Skin of body (tissue), 2 donors: ENCODE data around the gene CYLC1. TPM values are rescaled to one million over a fixed set of nuclear protein-coding genes. Genes with fewer than 3 reads are reported as not detected.

ENCODE experiments used
- DNase-seq: peaks from one replicate; lab custom pipeline; 2025; lab: John Stamatoyannopoulos, UW
- total RNA-seq: library from RNA; depleted of rRNA; stranded (reverse); fragments of >200 nt; gene quantifications from one replicate; pipeline ENCODE4 v1.2.3, GENCODE V29; 2014

Gene CYLC1
- not detected for total RNA-seq

DNA sequence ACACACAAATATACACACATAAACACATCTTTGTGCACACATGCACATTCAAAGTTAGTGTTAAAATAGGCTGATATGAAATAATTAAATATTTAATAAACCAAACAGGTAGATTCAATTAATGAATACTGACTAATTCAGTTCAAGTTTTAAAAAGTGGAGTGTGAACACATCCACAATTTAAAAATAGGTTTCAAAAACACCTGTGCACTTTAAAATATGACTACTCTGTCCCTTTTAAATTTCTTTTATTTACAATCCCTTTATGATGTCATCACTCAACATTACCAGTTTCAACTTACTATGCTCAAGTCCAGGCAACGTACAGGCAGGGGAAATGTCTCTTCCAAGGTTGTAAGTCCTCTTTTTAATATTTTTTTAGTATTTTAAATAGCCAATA, at the start of gene CYLC1:
CYLC1 (plus strand) TSS at position 301 of the 400 bp plus-strand sequence; CDS start at position 338, 37 bp downstream.
- no peak for DNase-seq

- DNase-seq: no peak
Observed at GRCh38 chrX:83819304-83819703, 41.6 kb upstream of the CYLC1 start.

DNA sequence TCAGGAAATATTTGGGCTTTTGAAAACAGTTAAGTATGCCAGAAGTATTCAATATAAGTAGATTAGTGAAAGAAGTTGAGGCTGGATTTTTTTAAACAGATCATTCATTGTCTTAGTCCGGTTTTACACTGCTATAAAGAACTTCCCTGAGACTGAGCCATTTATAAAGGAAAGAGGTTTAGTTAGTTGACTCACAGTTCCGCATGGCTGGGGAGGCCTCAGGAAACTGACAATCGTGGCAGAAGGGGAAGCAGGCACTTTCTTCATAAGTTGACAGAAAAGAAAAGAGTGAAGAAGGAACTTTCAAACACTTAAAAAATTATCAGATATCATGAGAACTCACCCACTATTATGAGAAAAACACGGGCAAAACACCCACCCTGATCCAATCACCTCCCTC, 31.1 kb upstream of the CYLC1 start:
- DNase-seq: no peak

- no peak for DNase-seq
Observed at GRCh38 chrX:83845397-83845796, 15.5 kb upstream of the CYLC1 start.

DNA sequence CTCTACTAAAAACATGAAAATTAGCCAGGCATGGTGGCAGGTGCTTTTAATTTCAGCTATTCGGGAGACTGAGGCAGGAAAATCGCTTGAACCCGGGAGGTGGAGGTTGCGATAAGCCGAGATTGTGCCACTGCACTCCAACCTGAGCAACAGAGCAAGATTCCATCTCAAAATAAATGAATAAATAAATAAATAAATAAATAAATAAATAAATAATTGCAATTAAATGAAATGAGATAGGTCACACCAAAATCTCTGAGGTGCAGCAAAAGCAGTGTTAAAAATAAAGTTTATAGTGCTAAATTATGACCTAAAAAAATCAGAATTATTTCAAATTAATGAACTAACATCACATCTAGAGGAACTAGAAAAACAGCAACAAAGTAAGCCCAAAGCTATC, 13.6 kb upstream of the CYLC1 start:
- no peak for DNase-seq

GRCh38 chrX:83888585-83888984, 27.6 kb downstream of the CYLC1 start:
- no peak for DNase-seq

GRCh38 chrX:83892433-83892832, 31.5 kb downstream of the CYLC1 start:
- DNase-seq: no peak

DNA sequence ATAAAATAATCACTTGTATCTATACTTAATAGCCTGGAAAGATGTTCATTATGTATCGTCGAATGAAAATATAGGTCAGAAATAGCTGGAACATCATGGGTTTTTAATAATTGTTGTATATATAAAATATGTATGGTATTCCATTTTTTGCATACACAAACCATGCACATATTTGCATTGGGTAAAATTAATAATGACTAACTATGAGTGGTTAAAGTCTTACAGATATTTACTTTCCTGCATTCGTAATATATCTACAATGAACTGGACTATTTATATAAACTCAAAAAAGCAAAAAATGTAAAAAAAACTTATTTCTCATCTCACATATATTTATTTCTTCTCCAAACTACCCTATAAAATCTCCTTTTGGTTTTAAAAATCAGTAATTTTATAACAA, 46.0 kb downstream of the CYLC1 start:
- no peak for DNase-seq

GRCh38 chrX:83916525-83916924, 55.6 kb downstream of the CYLC1 start:
- DNase-seq: no peak

GRCh38 chrX:83934220-83934619, 73.3 kb downstream of the CYLC1 start:
- DNase-seq: no peak
